Measurements from ENCODE around the gene HOXB7. TPM values are rescaled to one million over a fixed set of nuclear protein-coding genes. Genes with fewer than 3 reads are reported as not detected.
A peak's percentile ranks its signal among the peaks of the same experiment; 100 is the strongest.

HOXB7 gene
- total and polyA plus RNA-seq, 7 donors: 0.85 to 3.0 (median 1.6) TPM

DNA sequence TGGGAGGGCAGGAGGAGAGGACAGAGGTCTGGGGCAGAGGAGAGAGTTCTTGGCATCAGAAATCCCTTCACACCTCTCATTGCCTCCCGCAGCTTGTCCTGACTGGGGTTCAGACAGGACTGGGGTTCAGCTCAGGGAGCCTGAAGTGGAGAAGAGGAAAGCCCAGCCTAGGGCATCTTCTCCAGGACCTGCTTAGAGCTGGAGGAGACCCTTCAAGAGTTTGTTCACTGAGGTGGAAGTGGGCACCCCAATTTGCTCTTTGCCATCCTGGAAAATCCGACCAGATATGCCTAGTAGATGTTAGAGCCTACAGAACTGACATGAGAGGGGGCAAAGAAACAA lies 22.8 kb downstream of the HOXB7 start:
- Histone ChIP-seq H3K36me3 (ENCODE audit: insufficient read depth in 1 of 2, low read depth in 1 of 2) (no peaks in the 10 kb centered on the region), H3K4me1 (peaks cover 9% of the 10 kb centered on the region), H3K27ac (no peak overlapping the region), H3K9me3 (no peaks in the 10 kb centered on the region), H3K27me3 (ENCODE audit: insufficient read depth in 3 of 3, low read length in 2 of 3) (peaks cover 0 to 85% (median 32%) of the 10 kb centered on the region in 3 donors), H3K4me3 (no peak overlapping the region)
- 74 to 93% (median 75%) methylated on average over 2 of the region's 2 CpGs for WGBS, 3 donors
- TF ChIP-seq, protein P1, sequence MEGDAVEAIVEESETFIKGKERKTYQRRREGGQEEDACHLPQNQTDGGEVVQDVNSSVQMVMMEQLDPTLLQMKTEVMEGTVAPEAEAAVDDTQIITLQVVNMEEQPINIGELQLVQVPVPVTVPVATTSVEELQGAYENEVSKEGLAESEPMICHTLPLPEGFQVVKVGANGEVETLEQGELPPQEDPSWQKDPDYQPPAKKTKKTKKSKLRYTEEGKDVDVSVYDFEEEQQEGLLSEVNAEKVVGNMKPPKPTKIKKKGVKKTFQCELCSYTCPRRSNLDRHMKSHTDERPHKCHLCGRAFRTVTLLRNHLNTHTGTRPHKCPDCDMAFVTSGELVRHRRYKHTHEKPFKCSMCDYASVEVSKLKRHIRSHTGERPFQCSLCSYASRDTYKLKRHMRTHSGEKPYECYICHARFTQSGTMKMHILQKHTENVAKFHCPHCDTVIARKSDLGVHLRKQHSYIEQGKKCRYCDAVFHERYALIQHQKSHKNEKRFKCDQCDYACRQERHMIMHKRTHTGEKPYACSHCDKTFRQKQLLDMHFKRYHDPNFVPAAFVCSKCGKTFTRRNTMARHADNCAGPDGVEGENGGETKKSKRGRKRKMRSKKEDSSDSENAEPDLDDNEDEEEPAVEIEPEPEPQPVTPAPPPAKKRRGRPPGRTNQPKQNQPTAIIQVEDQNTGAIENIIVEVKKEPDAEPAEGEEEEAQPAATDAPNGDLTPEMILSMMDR (IDR thresholded peaks at IDR 0.05): no peak
- intact Hi-C loops (cut with DNase I): no loop called here
- ATAC-seq (no peak), DNase-seq (no peak)

DNA sequence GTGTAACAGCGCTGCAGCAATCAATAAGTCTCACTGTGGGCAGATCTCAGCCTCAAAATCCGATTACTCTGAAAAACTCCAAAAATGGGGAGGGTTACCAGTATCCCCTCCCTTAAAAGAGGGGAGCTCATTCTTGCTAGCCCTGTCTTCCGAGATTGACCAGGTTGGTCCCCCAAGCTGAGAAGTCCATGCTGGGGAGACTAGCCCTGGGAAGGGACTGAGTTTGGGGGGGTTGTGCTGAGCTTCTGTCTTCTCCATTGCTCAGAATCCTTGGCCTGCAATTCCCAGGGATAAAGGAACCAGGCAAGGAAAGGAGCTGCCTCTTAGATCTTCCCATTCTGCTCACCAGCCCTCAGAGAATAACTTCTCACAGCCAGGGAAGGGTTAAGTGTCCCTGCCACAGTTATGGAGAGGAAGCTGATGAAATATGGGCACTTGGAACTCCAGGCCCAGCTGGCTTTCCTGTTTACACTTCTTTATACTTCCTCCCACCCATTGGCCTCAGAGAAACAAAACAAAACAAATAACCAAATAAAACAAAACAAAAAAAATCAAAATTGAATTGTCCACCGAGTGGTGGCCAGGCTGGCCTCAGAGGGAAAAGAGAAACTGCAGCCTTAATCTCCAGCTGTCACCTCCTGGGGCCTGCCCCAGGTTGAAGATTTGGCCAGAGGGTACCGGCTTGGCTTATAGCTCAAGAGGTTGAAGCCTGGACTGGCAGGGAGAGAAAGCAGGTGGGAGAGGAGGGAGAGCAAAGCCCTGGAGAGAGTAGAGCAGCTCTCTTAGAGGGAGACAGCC lies 23.3 kb downstream of the HOXB7 start:
- DNase-seq (no peak), ATAC-seq (no peak)
- peaks cover 9% of the 10 kb centered on the region for H3K4me1 ChIP-seq
- H3K9me3 ChIP-seq: no peaks in the 10 kb centered on the region
- intact Hi-C loops (cut with DNase I): no loop called here
- H3K27ac ChIP-seq: no peak overlapping the region
- peaks cover 0 to 86% (median 33%) of the 10 kb centered on the region in 3 donors for H3K27me3 ChIP-seq (ENCODE audit: insufficient read depth in 3 of 3, low read length in 2 of 3)
- H3K36me3 ChIP-seq (ENCODE audit: insufficient read depth in 1 of 2, low read depth in 1 of 2): no peaks in the 10 kb centered on the region
- TF ChIP-seq, protein P1 (IDR thresholded peaks at IDR 0.05): no peak
- no peak overlapping the region for H3K4me3 ChIP-seq
- 59 to 71% (median 69%) methylated on average over 5 of the region's 5 CpGs for WGBS, 3 donors

GRCh38 chr17:48586355-48587258 lies 24.2 kb downstream of the HOXB7 start:
- intact Hi-C loops (cut with DNase I): no loop called here
- ATAC-seq (no peak), DNase-seq (no peak)
- WGBS, 3 donors: 27 to 46% (median 33%) methylated on average over 34 of the region's 34 CpGs
- no peaks in the 10 kb centered on the region for H3K9me3 ChIP-seq
- peak overlapping the region; percentile 61 for H3K27ac ChIP-seq
- no peaks in the 10 kb centered on the region for H3K36me3 ChIP-seq (ENCODE audit: insufficient read depth in 1 of 2, low read depth in 1 of 2)
- peak overlapping the region; percentile 78 for H3K4me3 ChIP-seq
- TF ChIP-seq, protein P1 (IDR thresholded peaks at IDR 0.05): no peak
- H3K4me1 ChIP-seq: peaks cover 9% of the 10 kb centered on the region
- H3K27me3 ChIP-seq (ENCODE audit: insufficient read depth in 3 of 3, low read length in 2 of 3): peaks cover 0 to 86% (median 40%) of the 10 kb centered on the region in 3 donors

- intact Hi-C loops (cut with DNase I): no loop called here
These were observed 26.5 kb downstream of the HOXB7 start for GRCh38 chr17:48584223-48584741.

More at GRCh38 chr17:48584223-48584741, 26.5 kb downstream of the HOXB7 start:
- Histone ChIP-seq H3K36me3 (ENCODE audit: insufficient read depth in 1 of 2, low read depth in 1 of 2) (no peaks in the 10 kb centered on the region), H3K9me3 (no peaks in the 10 kb centered on the region), H3K27ac (no peak overlapping the region), H3K4me3 (no peak overlapping the region), H3K27me3 (ENCODE audit: insufficient read depth in 3 of 3, low read length in 2 of 3) (peaks cover 0 to 88% (median 35%) of the 10 kb centered on the region in 3 donors), H3K4me1 (peaks cover 9% of the 10 kb centered on the region)
- TF ChIP-seq, protein P1 (IDR thresholded peaks at IDR 0.05): no peak
- no peak for DNase-seq
- WGBS, 3 donors: 40 to 58% (median 43%) methylated on average over 2 of the region's 2 CpGs
- no peak for ATAC-seq

Measured in psoas muscle (tissue), 8 donors.